Lower leg skin (tissue), 4 donors: Measurements from ENCODE around the gene LAMA4. TPM values are rescaled to one million over a fixed set of nuclear protein-coding genes. Genes with fewer than 3 reads are reported as not detected.

Experiments used
- DNase-seq, 2 donors: peaks; one replicate each; pipeline ENCODE4 v3.0.0-alpha.2; 2019; ENCODE audit warnings: low spot score in 2 of 2
- H3K4me3 ChIP-seq: fragments of 200-600 bp; sonication (generic); 2 replicates; pipeline ENCODE4 v1.5.1; 2017; ENCODE audit warnings: mild to moderate bottlenecking, low read depth; ENCODE audit not compliant: poor library complexity, severe bottlenecking
- CTCF ChIP-seq, 3 donors: fragments of 450-650 bp; IDR thresholded peaks; one replicate each; pipeline ENCODE4 v1.5.1; 2016; ENCODE audit warnings: antibody characterized with exemption in 3 of 3, mild to moderate bottlenecking in 3 of 3, moderate library complexity in 2 of 3
- POLR2A ChIP-seq, 2 donors: fragments of 450-650 bp; IDR thresholded peaks; one replicate each; pipeline ENCODE4 v1.6.1; 2016 to 2017; ENCODE audit warnings: antibody characterized with exemption in 2 of 2, mild to moderate bottlenecking in 1 of 2, moderate library complexity in 1 of 2
- WGBS, 2 donors: methylation state at CpG; one replicate each; pipeline ENCODE4 v1.1.5; 2018; 5-methylcytosine and 5-hydroxymethylcytosine counted together
- intact Hi-C: fragments of 100-400 bp; cut with DNase I; formaldehyde crosslinking; loops from one replicate; pipeline ENCODE4 v1.15.0; 2023; ENCODE audit warnings: low total_unique reads
- total RNA-seq, 4 donors: library from RNA; depleted of rRNA; stranded (reverse); fragments of >200 nt; gene quantifications; one replicate each; pipeline ENCODE4 v1.1.0, GENCODE V29; 2016

Gene LAMA4
- total RNA-seq, 4 donors from 2014 or later: 11.0 to 18.7 (median 17.4) TPM

- no peak for DNase-seq
- no peak for TF ChIP-seq POLR2A (IDR thresholded peaks at IDR 0.05)
- TF ChIP-seq CTCF (IDR thresholded peaks at IDR 0.05): no peak
- intact Hi-C loops: no loop called here
- no peak overlapping the region for H3K4me3 ChIP-seq
- 55 to 56% methylated on average over 1 of the region's 1 CpG for WGBS, 2 donors
These were observed 105.1 kb downstream of the LAMA4 start for GRCh38 chr6:112149236-112149635.

GRCh38 chr6:112148103-112148502 is 106.3 kb downstream of the LAMA4 start:
- TF ChIP-seq POLR2A (IDR thresholded peaks at IDR 0.05) (no peak), CTCF (IDR thresholded peaks at IDR 0.05) (no peak)
- H3K4me3 ChIP-seq: no peak overlapping the region
- 88 to 98% methylated on average over 6 of the region's 6 CpGs for WGBS, 2 donors
- intact Hi-C loops: no loop called here
- no peak for DNase-seq

- no peak for DNase-seq
- H3K4me3 ChIP-seq: no peak overlapping the region
- 76 to 93% methylated on average over 10 of the region's 10 CpGs for WGBS, 2 donors
- intact Hi-C loops: no loop called here
- no peak for TF ChIP-seq CTCF (IDR thresholded peaks at IDR 0.05)
- no peak for TF ChIP-seq POLR2A (IDR thresholded peaks at IDR 0.05)
These were observed 109.2 kb downstream of the LAMA4 start for GRCh38 chr6:112145080-112145573.

DNA sequence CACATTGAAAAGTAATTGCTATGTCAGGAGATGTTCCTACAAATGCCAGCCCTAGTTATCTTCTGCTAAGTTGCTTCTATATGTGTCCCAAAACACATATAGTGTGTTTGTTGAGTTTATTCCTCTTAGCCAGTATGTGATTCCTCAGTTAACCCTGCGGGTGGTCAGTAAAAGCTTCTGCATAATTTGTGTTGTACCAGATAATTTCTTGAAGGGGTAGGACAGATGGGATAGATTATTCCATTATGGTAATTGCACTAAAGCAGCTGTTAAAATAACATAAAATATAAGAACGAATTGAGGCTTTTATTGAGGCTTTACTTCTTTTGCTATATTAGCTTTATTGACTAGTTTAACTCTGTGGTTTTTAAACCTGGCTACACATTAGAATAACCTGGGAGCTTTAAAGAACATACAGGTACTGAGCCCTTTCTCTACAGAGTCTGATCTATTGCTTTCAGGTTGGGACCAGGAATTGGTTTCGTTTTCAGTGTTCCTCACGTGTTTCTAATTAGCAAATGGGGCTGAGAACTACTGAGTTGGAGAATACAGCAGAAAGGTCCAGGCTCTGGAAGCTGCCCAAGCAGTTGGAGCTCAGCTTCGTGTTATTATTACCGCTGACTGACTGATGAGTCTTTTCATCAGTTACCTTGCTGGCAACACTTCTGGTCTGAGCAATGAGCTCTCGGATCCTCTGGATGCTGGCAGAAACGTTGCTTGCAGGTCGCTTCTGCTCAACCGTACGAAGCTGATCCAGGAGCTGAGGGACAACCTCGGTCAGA is 110.0 kb downstream of the LAMA4 start:
- 74 to 82% methylated on average over 12 of the region's 12 CpGs for WGBS, 2 donors
- intact Hi-C loops: loop anchor here (5.0 kb wide), 1 partner anchor 632 kb away; no protein-coding TSS in a partner anchor
- TF ChIP-seq CTCF (IDR thresholded peaks at IDR 0.05) (no peak), POLR2A (IDR thresholded peaks at IDR 0.05) (no peak)
- DNase-seq: no peak
- no peak overlapping the region for H3K4me3 ChIP-seq

DNA sequence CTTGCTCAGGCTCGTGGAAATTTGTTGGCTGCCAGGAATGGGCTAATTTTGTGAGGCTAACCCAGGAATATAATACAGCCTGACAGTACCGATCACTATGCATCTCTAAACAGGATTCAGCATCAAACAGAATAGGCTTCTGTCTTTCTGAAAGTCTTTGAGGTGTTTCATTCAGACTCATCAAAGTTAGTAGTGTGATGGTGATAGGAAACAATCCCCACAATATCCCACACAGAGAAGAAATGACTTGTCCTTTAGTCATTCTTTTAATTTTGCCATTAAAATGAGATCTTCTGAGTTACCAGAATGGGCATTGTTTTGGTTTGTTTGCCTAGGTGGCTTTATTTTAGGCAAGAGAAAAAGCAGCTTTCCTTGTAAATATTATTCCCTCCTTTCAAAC is 112.7 kb downstream of the LAMA4 start:
- no peak for DNase-seq
- no peak for TF ChIP-seq POLR2A (IDR thresholded peaks at IDR 0.05)
- no peak for TF ChIP-seq CTCF (IDR thresholded peaks at IDR 0.05)
- no peak overlapping the region for H3K4me3 ChIP-seq
- 77 to 85% methylated on average over 2 of the region's 2 CpGs for WGBS, 2 donors
- intact Hi-C loops: loop anchor here (5.0 kb wide), 1 partner anchor 629 kb away; no protein-coding TSS in a partner anchor
